ENCODE measurements around the gene RAPH1.

Gene RAPH1

DNA sequence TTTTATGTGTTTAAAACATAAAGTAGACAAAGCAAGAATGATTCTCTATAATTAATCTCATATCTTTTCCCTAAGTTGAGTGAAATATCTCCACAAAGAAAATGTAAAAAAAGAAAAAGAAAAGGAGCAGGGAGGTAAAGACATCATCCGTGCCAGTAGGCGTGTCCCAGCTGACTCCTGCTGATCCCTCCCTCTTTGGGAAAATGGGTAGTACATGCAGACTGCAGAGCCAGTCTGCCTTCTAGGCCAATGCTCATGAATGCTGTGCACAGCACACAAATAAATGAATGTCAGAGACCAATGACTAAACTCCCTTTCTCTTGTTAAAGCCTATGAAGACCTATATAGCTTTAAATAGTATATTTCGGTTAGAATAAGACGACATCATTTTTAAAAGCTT is 64.7 kb downstream of the RAPH1 start:
- TF ChIP-seq, protein P1, sequence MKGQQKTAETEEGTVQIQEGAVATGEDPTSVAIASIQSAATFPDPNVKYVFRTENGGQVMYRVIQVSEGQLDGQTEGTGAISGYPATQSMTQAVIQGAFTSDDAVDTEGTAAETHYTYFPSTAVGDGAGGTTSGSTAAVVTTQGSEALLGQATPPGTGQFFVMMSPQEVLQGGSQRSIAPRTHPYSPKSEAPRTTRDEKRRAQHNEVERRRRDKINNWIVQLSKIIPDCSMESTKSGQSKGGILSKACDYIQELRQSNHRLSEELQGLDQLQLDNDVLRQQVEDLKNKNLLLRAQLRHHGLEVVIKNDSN (IDR thresholded peaks at IDR 0.05) = no peak
- TF ChIP-seq YY1 (IDR thresholded peaks at IDR 0.05; ENCODE audit: low read depth) (no peak), TCF12 (IDR thresholded peaks at IDR 0.05; ENCODE audit: low read depth) (no peak), TAF1 (IDR thresholded peaks at IDR 0.05; ENCODE audit: low read depth) (no peak)

DNA sequence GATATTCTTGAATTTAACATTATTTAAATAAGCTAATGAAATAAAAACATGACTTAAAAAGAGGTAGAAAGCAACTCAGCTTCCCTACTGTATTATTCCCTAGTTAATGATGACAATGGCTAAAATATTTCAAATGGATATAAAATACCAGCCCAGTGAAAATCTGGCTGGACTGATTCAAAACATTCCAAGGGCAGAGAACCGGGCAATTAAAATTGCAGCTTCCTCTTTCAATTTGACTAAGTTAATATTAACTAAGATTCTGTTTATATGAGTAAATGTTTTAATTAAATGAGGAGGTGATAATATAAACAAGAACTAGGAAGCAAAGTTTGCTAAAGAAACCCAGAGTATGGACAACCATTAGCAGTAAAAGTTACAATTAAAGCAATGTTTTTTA is 65.6 kb downstream of the RAPH1 start:
- TF ChIP-seq, protein P2, sequence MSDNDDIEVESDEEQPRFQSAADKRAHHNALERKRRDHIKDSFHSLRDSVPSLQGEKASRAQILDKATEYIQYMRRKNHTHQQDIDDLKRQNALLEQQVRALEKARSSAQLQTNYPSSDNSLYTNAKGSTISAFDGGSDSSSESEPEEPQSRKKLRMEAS (IDR thresholded peaks at IDR 0.05) = no peak
- no peak for TF ChIP-seq TAF1 (IDR thresholded peaks at IDR 0.05; ENCODE audit: low read depth)
- TF ChIP-seq TEAD4 (IDR thresholded peaks at IDR 0.05) = no peak
- no peak for TF ChIP-seq CEBPB (IDR thresholded peaks at IDR 0.05)
- TF ChIP-seq, protein P1 (IDR thresholded peaks at IDR 0.05) = no peak
- TF ChIP-seq RAD21 (IDR thresholded peaks at IDR 0.05; ENCODE audit: low read depth) = no peak
- no peak for TF ChIP-seq EP300 (IDR thresholded peaks at IDR 0.05; ENCODE audit: borderline replicate concordance)
- no peak for TF ChIP-seq EGR1 (IDR thresholded peaks at IDR 0.05)
- no peak for TF ChIP-seq CREB1 (IDR thresholded peaks at IDR 0.05; ENCODE audit: low read depth)
- TF ChIP-seq TCF12 (IDR thresholded peaks at IDR 0.05; ENCODE audit: low read depth) = no peak
- TF ChIP-seq YY1 (IDR thresholded peaks at IDR 0.05; ENCODE audit: low read depth) = no peak
- no peak for TF ChIP-seq FOXM1 (IDR thresholded peaks at IDR 0.05; ENCODE audit: borderline replicate concordance, low read depth)
- TF ChIP-seq NFIC (IDR thresholded peaks at IDR 0.05) = no peak

DNA sequence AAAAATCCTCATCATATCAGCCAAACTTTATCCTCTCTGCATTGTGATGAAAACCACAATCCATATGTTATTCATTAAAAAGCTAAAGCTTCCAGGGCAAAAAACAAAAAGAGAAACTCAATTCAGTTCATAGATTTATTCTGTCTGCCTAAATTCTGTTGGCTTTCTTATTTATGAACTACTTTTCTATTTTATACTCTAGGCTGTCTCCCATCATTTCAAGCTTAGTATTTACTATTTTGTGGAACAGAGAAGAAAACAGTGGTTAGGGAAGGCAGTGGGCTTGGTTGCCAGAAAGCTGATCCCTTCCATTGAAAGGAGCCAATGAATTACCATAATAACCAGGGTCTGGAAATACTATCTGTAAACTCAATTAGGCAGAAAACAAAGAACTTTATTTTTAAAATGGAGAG is 71.8 kb downstream of the RAPH1 start:
- TF ChIP-seq CREB1 (IDR thresholded peaks at IDR 0.05; ENCODE audit: low read depth) (no peak), CEBPB (IDR thresholded peaks at IDR 0.05) (no peak)

DNA sequence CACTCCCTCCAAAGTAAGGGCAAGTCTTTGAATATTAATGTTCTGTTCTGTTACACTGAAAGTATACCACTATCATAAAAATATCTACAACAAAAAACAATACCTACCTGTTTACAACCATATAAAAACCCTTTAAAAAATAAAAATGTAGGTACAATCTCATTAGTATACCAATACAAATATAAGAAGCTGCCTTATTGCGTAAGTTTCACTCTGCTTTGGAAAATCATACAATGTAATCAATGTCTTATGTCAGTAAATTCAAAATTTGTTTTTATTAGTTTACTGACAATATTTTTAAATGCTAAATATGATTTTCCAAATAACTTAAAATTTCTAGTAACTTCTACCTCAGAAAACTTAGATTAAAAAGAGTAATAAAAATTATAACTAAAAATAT is 72.8 kb downstream of the RAPH1 start:
- TF ChIP-seq, protein P2 (IDR thresholded peaks at IDR 0.05) = no peak
- TF ChIP-seq CREB1 (IDR thresholded peaks at IDR 0.05; ENCODE audit: low read depth) (no peak), CEBPB (IDR thresholded peaks at IDR 0.05) (peak; percentile 35; the same call in 1 of the 2 replicates), TEAD4 (IDR thresholded peaks at IDR 0.05) (no peak), FOXM1 (IDR thresholded peaks at IDR 0.05; ENCODE audit: borderline replicate concordance, low read depth) (no peak), TAF1 (IDR thresholded peaks at IDR 0.05; ENCODE audit: low read depth) (no peak)
- TF ChIP-seq, protein P1 (IDR thresholded peaks at IDR 0.05) = no peak
- TF ChIP-seq, protein P3, sequence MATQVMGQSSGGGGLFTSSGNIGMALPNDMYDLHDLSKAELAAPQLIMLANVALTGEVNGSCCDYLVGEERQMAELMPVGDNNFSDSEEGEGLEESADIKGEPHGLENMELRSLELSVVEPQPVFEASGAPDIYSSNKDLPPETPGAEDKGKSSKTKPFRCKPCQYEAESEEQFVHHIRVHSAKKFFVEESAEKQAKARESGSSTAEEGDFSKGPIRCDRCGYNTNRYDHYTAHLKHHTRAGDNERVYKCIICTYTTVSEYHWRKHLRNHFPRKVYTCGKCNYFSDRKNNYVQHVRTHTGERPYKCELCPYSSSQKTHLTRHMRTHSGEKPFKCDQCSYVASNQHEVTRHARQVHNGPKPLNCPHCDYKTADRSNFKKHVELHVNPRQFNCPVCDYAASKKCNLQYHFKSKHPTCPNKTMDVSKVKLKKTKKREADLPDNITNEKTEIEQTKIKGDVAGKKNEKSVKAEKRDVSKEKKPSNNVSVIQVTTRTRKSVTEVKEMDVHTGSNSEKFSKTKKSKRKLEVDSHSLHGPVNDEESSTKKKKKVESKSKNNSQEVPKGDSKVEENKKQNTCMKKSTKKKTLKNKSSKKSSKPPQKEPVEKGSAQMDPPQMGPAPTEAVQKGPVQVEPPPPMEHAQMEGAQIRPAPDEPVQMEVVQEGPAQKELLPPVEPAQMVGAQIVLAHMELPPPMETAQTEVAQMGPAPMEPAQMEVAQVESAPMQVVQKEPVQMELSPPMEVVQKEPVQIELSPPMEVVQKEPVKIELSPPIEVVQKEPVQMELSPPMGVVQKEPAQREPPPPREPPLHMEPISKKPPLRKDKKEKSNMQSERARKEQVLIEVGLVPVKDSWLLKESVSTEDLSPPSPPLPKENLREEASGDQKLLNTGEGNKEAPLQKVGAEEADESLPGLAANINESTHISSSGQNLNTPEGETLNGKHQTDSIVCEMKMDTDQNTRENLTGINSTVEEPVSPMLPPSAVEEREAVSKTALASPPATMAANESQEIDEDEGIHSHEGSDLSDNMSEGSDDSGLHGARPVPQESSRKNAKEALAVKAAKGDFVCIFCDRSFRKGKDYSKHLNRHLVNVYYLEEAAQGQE (IDR thresholded peaks at IDR 0.05; ENCODE audit: low read depth) = no peak

- TF ChIP-seq, protein P1 (IDR thresholded peaks at IDR 0.05) = no peak
- TF ChIP-seq CREB1 (IDR thresholded peaks at IDR 0.05; ENCODE audit: low read depth) = no peak
- no peak for TF ChIP-seq YY1 (IDR thresholded peaks at IDR 0.05; ENCODE audit: low read depth)
- no peak for TF ChIP-seq ZBTB7A (IDR thresholded peaks at IDR 0.05; ENCODE audit: low read depth)
- no peak for TF ChIP-seq NFIC (IDR thresholded peaks at IDR 0.05)
- TF ChIP-seq, protein P3 (IDR thresholded peaks at IDR 0.05; ENCODE audit: low read depth) = no peak
Measured at GRCh38 chr2:203461746-203462145, 73.4 kb downstream of the RAPH1 start.

DNA sequence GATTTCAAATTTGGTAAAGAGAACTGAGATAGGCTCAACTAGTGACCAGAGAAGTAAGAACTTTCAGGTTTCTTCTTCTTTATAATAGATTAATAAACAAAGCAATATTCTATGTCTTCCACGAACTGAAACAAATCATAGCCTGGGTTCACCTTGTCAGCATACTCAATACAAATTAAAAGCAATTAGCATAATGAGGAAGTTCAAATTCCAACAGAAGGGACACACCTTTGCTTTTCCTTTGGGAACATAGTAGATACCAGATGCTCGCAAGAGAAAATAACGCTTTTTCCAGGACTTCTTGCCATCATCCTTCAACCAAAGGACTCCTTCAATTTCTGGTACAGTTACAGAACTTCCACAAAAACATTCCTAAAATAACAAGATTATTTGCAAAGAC is 79.9 kb downstream of the RAPH1 start:
- TF ChIP-seq TCF12 (IDR thresholded peaks at IDR 0.05; ENCODE audit: low read depth) = no peak
- no peak for TF ChIP-seq CEBPB (IDR thresholded peaks at IDR 0.05)
- no peak for TF ChIP-seq CREB1 (IDR thresholded peaks at IDR 0.05; ENCODE audit: low read depth)
- TF ChIP-seq TAF1 (IDR thresholded peaks at IDR 0.05; ENCODE audit: low read depth) = no peak
- no peak for TF ChIP-seq YY1 (IDR thresholded peaks at IDR 0.05; ENCODE audit: low read depth)

Measured in Ishikawa (cell line).